ENCODE data around the gene ATP1A1.

Gene ATP1A1

DNA sequence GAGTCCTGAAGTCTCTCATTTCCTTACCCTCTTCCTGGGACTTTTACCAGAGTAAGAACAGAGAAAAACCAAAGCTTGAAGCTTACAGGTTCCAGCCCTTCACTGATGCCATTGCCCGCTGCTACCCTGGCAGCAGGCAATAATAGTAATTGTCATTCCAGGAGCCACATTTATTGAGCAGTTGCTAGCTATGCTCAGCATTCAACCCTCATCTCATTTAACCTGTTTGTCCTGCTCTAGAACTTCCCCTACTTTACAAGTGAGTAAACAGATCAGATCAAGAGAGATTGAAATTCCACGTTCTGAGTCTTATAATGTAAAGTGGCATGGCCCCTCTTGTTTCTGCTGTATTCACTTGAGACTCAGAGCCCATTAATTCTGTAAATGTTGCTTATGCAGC, 80.4 kb downstream of the ATP1A1 start:
- POLR2A ChIA-PET = no interaction called here
- H3K27ac ChIP-seq (ENCODE audit: extremely low read depth, low read depth, low read length) = no peak overlapping the region

DNA sequence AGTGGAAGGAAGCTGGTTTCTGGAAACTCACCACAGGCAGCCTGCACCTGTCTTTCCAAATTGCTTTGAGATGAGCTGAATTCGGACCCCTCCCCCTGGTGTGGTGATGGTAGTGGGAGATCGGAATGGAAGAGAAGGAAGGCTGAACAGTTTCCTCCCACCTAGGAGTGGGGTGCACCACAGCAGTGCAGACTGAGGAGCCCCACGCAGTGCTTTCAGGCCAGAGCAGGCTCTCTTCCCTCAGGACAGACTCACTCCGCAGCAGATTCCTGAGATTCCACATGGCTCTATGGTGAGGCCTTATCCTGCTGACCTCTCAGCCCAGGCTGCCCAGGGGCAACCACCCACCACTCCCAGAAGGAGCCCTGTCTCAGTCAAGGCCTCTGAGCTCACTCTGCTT, 80.9 kb downstream of the ATP1A1 start:
- no peaks in the 10 kb centered on the region for H3K4me1 ChIP-seq (ENCODE audit: control insufficient read depth, insufficient read depth, low read length)
- CTCF ChIA-PET = interaction anchor here (2.1 kb wide), 1 partner anchor 31 kb away, joined by 8 read pairs; no protein-coding TSS in a partner anchor
- TF ChIP-seq RBAK (tag by site-specific recombination; IDR thresholded peaks at IDR 0.05) (no peak), ZNF600 (tag by site-specific recombination; IDR thresholded peaks at IDR 0.05) (no peak), ZBTB1 (tag by site-specific recombination; IDR thresholded peaks at IDR 0.05) (no peak), ZNF473 (tag by site-specific recombination; IDR thresholded peaks at IDR 0.05) (no peak), ZSCAN30 (tag by site-specific recombination; IDR thresholded peaks at IDR 0.05) (no peak), ZNF10 (tag by site-specific recombination; IDR thresholded peaks at IDR 0.05) (no peak), ZNF146 (tag by site-specific recombination; IDR thresholded peaks at IDR 0.05) (no peak)
- TF ChIP-seq, protein P1, sequence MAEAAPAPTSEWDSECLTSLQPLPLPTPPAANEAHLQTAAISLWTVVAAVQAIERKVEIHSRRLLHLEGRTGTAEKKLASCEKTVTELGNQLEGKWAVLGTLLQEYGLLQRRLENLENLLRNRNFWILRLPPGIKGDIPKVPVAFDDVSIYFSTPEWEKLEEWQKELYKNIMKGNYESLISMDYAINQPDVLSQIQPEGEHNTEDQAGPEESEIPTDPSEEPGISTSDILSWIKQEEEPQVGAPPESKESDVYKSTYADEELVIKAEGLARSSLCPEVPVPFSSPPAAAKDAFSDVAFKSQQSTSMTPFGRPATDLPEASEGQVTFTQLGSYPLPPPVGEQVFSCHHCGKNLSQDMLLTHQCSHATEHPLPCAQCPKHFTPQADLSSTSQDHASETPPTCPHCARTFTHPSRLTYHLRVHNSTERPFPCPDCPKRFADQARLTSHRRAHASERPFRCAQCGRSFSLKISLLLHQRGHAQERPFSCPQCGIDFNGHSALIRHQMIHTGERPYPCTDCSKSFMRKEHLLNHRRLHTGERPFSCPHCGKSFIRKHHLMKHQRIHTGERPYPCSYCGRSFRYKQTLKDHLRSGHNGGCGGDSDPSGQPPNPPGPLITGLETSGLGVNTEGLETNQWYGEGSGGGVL (tag by site-specific recombination; IDR thresholded peaks at IDR 0.05) = no peak
- TF ChIP-seq, protein P2, sequence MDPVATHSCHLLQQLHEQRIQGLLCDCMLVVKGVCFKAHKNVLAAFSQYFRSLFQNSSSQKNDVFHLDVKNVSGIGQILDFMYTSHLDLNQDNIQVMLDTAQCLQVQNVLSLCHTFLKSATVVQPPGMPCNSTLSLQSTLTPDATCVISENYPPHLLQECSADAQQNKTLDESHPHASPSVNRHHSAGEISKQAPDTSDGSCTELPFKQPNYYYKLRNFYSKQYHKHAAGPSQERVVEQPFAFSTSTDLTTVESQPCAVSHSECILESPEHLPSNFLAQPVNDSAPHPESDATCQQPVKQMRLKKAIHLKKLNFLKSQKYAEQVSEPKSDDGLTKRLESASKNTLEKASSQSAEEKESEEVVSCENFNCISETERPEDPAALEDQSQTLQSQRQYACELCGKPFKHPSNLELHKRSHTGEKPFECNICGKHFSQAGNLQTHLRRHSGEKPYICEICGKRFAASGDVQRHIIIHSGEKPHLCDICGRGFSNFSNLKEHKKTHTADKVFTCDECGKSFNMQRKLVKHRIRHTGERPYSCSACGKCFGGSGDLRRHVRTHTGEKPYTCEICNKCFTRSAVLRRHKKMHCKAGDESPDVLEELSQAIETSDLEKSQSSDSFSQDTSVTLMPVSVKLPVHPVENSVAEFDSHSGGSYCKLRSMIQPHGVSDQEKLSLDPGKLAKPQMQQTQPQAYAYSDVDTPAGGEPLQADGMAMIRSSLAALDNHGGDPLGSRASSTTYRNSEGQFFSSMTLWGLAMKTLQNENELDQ (tag by site-specific recombination; IDR thresholded peaks at IDR 0.05; ENCODE audit: low read depth) = no peak

More for the DNA sequence above, 80.4 kb downstream of the ATP1A1 start:
- Histone ChIP-seq H3K36me3 (ENCODE audit: control insufficient read depth in 2 of 2, insufficient read depth in 1 of 2, low read length in 2 of 2) (no peaks in the 10 kb centered on the region), H3K4me3 (ENCODE audit: low read depth, low read length) (no peak overlapping the region), H3K4me1 (ENCODE audit: control insufficient read depth, insufficient read depth, low read length) (peaks cover 2% of the 10 kb centered on the region; the same call in 1 of the 2 replicates), H3K9me3 (ENCODE audit: control insufficient read depth, insufficient read depth, low read depth, low read length) (no peaks in the 10 kb centered on the region)
- TF ChIP-seq, protein P3, sequence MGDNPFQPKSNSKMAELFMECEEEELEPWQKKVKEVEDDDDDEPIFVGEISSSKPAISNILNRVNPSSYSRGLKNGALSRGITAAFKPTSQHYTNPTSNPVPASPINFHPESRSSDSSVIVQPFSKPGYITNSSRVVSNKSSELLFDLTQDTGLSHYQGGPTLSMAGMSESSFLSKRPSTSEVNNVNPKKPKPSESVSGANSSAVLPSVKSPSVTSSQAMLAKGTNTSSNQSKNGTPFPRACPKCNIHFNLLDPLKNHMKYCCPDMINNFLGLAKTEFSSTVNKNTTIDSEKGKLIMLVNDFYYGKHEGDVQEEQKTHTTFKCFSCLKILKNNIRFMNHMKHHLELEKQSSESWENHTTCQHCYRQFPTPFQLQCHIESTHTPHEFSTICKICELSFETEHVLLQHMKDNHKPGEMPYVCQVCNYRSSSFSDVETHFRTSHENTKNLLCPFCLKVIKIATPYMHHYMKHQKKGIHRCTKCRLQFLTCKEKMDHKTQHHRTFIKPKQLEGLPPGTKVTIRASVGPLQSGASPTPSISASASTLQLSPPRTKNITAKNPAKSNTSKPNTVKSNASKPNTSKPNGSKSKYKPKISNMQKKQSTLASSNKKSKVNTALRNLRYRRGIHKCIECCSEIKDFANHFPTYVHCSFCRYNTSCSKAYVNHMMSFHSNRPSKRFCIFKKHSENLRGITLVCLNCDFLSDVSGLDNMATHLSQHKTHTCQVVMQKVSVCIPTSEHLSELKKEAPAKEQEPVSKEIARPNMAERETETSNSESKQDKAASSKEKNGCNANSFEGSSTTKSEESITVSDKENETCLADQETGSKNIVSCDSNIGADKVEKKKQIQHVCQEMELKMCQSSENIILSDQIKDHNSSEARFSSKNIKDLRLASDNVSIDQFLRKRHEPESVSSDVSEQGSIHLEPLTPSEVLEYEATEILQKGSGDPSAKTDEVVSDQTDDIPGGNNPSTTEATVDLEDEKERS (tag by site-specific recombination; IDR thresholded peaks at IDR 0.05) = no peak
- TF ChIP-seq ZNF658 (tag by site-specific recombination; IDR thresholded peaks at IDR 0.05) (no peak), HOXD13 (CRISPR knock-in tag; IDR thresholded peaks at IDR 0.05; ENCODE audit: borderline replicate concordance) (no peak), ZNF223 (tag by site-specific recombination; IDR thresholded peaks at IDR 0.05) (no peak), ZNF138 (tag by site-specific recombination; IDR thresholded peaks at IDR 0.05; ENCODE audit: borderline replicate concordance) (no peak), ZNF473 (tag by site-specific recombination; IDR thresholded peaks at IDR 0.05) (no peak), TRIM28 (IDR thresholded peaks at IDR 0.05; ENCODE audit: borderline replicate concordance, low read length) (no peak), ZBTB8A (tag by site-specific recombination; IDR thresholded peaks at IDR 0.05) (no peak), ZFP3 (tag by site-specific recombination; IDR thresholded peaks at IDR 0.05; ENCODE audit: low read depth) (no peak), ZNF146 (tag by site-specific recombination; IDR thresholded peaks at IDR 0.05) (no peak), REPIN1 (tag by site-specific recombination; IDR thresholded peaks at IDR 0.05; ENCODE audit: low read depth) (no peak), ZSCAN30 (tag by site-specific recombination; IDR thresholded peaks at IDR 0.05) (no peak)
- TF ChIP-seq, protein P4, sequence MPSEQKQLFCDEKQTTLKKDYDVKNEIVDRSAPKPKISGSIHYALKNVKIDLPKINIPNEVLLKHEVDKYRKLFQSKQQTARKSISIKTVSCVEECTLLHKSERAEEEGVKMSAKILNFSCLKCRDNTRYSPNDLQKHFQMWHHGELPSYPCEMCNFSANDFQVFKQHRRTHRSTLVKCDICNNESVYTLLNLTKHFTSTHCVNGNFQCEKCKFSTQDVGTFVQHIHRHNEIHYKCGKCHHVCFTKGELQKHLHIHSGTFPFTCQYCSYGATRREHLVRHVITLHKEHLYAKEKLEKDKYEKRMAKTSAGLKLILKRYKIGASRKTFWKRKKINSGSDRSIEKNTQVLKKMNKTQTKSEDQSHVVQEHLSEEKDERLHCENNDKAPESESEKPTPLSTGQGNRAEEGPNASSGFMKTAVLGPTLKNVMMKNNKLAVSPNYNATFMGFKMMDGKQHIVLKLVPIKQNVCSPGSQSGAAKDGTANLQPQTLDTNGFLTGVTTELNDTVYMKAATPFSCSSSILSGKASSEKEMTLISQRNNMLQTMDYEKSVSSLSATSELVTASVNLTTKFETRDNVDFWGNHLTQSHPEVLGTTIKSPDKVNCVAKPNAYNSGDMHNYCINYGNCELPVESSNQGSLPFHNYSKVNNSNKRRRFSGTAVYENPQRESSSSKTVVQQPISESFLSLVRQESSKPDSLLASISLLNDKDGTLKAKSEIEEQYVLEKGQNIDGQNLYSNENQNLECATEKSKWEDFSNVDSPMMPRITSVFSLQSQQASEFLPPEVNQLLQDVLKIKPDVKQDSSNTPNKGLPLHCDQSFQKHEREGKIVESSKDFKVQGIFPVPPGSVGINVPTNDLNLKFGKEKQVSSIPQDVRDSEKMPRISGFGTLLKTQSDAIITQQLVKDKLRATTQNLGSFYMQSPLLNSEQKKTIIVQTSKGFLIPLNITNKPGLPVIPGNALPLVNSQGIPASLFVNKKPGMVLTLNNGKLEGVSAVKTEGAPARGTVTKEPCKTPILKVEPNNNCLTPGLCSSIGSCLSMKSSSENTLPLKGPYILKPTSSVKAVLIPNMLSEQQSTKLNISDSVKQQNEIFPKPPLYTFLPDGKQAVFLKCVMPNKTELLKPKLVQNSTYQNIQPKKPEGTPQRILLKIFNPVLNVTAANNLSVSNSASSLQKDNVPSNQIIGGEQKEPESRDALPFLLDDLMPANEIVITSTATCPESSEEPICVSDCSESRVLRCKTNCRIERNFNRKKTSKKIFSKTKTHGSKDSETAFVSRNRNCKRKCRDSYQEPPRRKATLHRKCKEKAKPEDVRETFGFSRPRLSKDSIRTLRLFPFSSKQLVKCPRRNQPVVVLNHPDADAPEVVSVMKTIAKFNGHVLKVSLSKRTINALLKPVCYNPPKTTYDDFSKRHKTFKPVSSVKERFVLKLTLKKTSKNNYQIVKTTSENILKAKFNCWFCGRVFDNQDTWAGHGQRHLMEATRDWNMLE (tag by site-specific recombination; conservative IDR thresholded peaks at IDR 0.05; ENCODE audit: low read depth) = no peak
- TF ChIP-seq, protein P5, sequence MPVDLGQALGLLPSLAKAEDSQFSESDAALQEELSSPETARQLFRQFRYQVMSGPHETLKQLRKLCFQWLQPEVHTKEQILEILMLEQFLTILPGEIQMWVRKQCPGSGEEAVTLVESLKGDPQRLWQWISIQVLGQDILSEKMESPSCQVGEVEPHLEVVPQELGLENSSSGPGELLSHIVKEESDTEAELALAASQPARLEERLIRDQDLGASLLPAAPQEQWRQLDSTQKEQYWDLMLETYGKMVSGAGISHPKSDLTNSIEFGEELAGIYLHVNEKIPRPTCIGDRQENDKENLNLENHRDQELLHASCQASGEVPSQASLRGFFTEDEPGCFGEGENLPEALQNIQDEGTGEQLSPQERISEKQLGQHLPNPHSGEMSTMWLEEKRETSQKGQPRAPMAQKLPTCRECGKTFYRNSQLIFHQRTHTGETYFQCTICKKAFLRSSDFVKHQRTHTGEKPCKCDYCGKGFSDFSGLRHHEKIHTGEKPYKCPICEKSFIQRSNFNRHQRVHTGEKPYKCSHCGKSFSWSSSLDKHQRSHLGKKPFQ (tag by site-specific recombination; IDR thresholded peaks at IDR 0.05) = no peak
- CTCF ChIA-PET = interaction anchor here (2.1 kb wide), 1 partner anchor 32 kb away, joined by 8 read pairs; no protein-coding TSS in a partner anchor

More for the DNA sequence above, 80.9 kb downstream of the ATP1A1 start:
- H3K9me3 ChIP-seq (ENCODE audit: control insufficient read depth, insufficient read depth, low read depth, low read length) = no peaks in the 10 kb centered on the region
- no peak overlapping the region for H3K27ac ChIP-seq (ENCODE audit: extremely low read depth, low read depth, low read length)
- H3K4me3 ChIP-seq (ENCODE audit: low read depth, low read length) = no peak overlapping the region
- no peaks in the 10 kb centered on the region for H3K36me3 ChIP-seq (ENCODE audit: control insufficient read depth in 2 of 2, insufficient read depth in 1 of 2, low read length in 2 of 2)
- POLR2A ChIA-PET = no interaction called here
